ENCODE measurements around the gene CDNF.

CDNF gene

DNA sequence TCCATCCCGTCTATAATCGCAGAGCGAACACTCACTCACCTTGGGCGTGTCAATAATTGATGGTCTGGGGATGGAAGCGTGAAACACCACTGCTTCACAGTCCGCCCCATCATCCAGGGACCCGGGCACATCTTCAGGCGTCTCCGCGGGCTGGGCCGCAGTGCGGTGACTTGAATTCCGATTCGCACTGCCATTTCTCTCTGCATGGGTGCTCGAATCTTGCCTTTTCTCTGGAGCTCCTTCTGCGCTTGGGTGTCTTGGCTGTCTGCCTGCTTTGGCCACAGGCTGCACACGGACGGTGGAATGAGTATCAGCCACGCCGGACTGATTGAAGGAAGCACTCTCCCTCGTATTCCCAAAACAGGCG lies 63.6 kb downstream of the CDNF start:
- no peak overlapping the region for H3K23ac ChIP-seq (ENCODE audit: low read depth, low read length, poor library complexity)
- H3K4me1 ChIP-seq (ENCODE audit: control insufficient read depth in 2 of 2, insufficient read depth in 1 of 2, low read depth in 1 of 2, low read length in 2 of 2), result no peaks in the 10 kb centered on the region
- DNase-seq (ENCODE audit: low spot score), result no peak
- H3K27me3 ChIP-seq (ENCODE audit: control insufficient read depth in 3 of 3, insufficient read depth in 3 of 3, low read depth in 1 of 3, low read length in 3 of 3), result peaks cover 0 to 8% (median 0%) of the 10 kb centered on the region in 3 experiments
- no peaks in the 10 kb centered on the region for H3K79me1 ChIP-seq (ENCODE audit: low read depth, low read length)
- no peak overlapping the region for H2BK5ac ChIP-seq (ENCODE audit: low read length)
- H4K8ac ChIP-seq (ENCODE audit: low read depth, low read length), result no peak overlapping the region
- H4K91ac ChIP-seq (ENCODE audit: low read depth, low read length, poor library complexity), result no peak overlapping the region
- no peak overlapping the region for H3K4me3 ChIP-seq (ENCODE audit: low read length in 2 of 2)
- no peak overlapping the region for H3K4ac ChIP-seq (ENCODE audit: low read length)
- no peak overlapping the region for H2AK5ac ChIP-seq (ENCODE audit: low read depth, low read length)
- H3K9me3 ChIP-seq (replicated peaks in 1 of 2; ENCODE audit: control insufficient read depth in 2 of 2, insufficient read depth in 1 of 2, low read depth in 1 of 2, low read length in 2 of 2), result no peaks in the 10 kb centered on the region
- peak overlapping the region; percentile 39 for H2BK120ac ChIP-seq (ENCODE audit: low read depth, low read length)
- H2BK12ac ChIP-seq (ENCODE audit: low read length), result no peak overlapping the region
- H3K18ac ChIP-seq (ENCODE audit: low read length), result peak overlapping the region; percentile 41
- no peak overlapping the region for H3K14ac ChIP-seq (ENCODE audit: low read length)
- no peak overlapping the region for H3K9ac ChIP-seq (ENCODE audit: low read depth, low read length, poor library complexity)
- H2AFZ ChIP-seq (ENCODE audit: low read length), result no peak overlapping the region
- H3K27ac ChIP-seq (replicated peaks; ENCODE audit: low read length), result no peak overlapping the region
- no CpG with 5 or more reads among the region's 22 CpGs for WGBS, 2 donors (ENCODE audit: extremely low coverage in 2 of 2, insufficient read length in 2 of 2, insufficient replicate concordance in 1 of 2)
- H3K36me3 ChIP-seq (replicated peaks in 1 of 2; ENCODE audit: control insufficient read depth in 2 of 2, insufficient read depth in 2 of 2, low read length in 2 of 2), result no peaks in the 10 kb centered on the region
- H3K4me2 ChIP-seq (ENCODE audit: insufficient read depth, low read length, poor library complexity, severe bottlenecking), result no peak overlapping the region
- H2BK15ac ChIP-seq (ENCODE audit: low read length), result no peak overlapping the region

DNA sequence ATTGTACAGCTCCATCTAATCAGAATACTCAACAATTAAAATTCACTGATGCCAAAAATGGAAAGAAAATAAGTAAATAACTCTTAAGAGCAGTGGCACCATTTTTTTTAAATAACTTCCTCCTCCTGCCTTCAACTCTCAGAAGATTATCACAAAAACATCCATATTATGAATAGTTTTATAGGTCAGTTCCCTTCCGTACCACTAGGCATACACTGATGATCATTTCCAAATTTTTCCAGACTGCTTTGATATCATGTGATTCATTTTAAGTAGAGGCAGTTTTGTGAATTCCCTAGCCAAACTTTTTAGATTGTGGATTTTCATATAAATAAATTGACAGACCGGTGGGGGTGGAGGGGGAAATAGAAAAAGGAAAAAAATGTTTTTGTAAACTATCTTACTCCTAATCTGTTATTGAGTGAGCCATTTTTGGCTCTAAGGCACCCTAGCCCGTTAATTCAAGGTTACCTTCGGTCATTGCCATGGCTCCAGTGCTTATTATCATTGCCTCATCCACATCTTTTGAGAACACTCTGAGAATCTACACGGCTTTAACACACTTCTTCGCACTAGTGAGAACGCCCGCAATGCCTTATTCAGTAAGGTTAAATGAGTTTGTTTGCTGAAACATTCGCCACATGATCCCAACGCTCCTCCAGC lies 64.2 kb downstream of the CDNF start:
- no peak for DNase-seq (ENCODE audit: low spot score)
- H3K4me3 ChIP-seq (ENCODE audit: low read length in 2 of 2), result no peak overlapping the region
- no peak overlapping the region for H3K27ac ChIP-seq (replicated peaks; ENCODE audit: low read length)
- no peak overlapping the region for H2BK5ac ChIP-seq (ENCODE audit: low read length)
- no peaks in the 10 kb centered on the region for H3K9me3 ChIP-seq (replicated peaks in 1 of 2; ENCODE audit: control insufficient read depth in 2 of 2, insufficient read depth in 1 of 2, low read depth in 1 of 2, low read length in 2 of 2)
- no peaks in the 10 kb centered on the region for H3K4me1 ChIP-seq (ENCODE audit: control insufficient read depth in 2 of 2, insufficient read depth in 1 of 2, low read depth in 1 of 2, low read length in 2 of 2)
- H3K79me1 ChIP-seq (ENCODE audit: low read depth, low read length), result no peaks in the 10 kb centered on the region
- H2BK15ac ChIP-seq (ENCODE audit: low read length), result no peak overlapping the region
- H3K18ac ChIP-seq (ENCODE audit: low read length), result no peak overlapping the region
- H3K4ac ChIP-seq (ENCODE audit: low read length), result no peak overlapping the region
- H4K8ac ChIP-seq (ENCODE audit: low read depth, low read length), result no peak overlapping the region
- H3K36me3 ChIP-seq (replicated peaks in 1 of 2; ENCODE audit: control insufficient read depth in 2 of 2, insufficient read depth in 2 of 2, low read length in 2 of 2), result no peaks in the 10 kb centered on the region
- no peak overlapping the region for H3K9ac ChIP-seq (ENCODE audit: low read depth, low read length, poor library complexity)
- no peak overlapping the region for H3K14ac ChIP-seq (ENCODE audit: low read length)
- peaks cover 0 to 10% (median 0%) of the 10 kb centered on the region in 3 experiments for H3K27me3 ChIP-seq (ENCODE audit: control insufficient read depth in 3 of 3, insufficient read depth in 3 of 3, low read depth in 1 of 3, low read length in 3 of 3)
- no peak overlapping the region for H4K91ac ChIP-seq (ENCODE audit: low read depth, low read length, poor library complexity)
- no peak overlapping the region for H3K23ac ChIP-seq (ENCODE audit: low read depth, low read length, poor library complexity)
- H2AFZ ChIP-seq (ENCODE audit: low read length), result no peak overlapping the region
- no CpG with 5 or more reads among the region's 10 CpGs for WGBS, 2 donors (ENCODE audit: extremely low coverage in 2 of 2, insufficient read length in 2 of 2, insufficient replicate concordance in 1 of 2)
- H2AK5ac ChIP-seq (ENCODE audit: low read depth, low read length), result no peak overlapping the region
- H2BK12ac ChIP-seq (ENCODE audit: low read length), result no peak overlapping the region
- H3K4me2 ChIP-seq (ENCODE audit: insufficient read depth, low read length, poor library complexity, severe bottlenecking), result no peak overlapping the region
- H2BK120ac ChIP-seq (ENCODE audit: low read depth, low read length), result peak overlapping the region; percentile 39

DNA sequence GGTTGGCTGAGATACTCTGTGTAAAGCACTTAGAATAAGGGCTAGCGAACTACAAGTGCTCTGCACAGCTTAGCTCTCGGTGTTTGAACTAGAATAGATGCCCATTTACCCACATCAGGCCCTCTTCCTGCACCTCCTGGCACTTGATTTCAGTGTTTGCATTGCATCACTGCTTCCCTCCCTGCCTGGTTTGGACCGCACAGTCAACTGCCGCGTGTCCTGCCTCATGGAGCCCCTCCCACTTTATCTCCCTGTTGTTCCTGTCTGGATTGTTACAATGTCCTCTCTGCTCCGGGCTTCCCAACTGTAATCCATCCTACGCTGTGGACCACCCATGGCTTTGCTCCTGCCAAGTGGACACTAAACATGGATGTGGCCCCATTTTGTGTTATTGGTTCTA lies 65.4 kb downstream of the CDNF start:
- Histone ChIP-seq H3K36me3 (replicated peaks in 1 of 2; ENCODE audit: control insufficient read depth in 2 of 2, insufficient read depth in 2 of 2, low read length in 2 of 2) (no peaks in the 10 kb centered on the region), H3K27ac (replicated peaks; ENCODE audit: low read length) (no peak overlapping the region), H3K4me1 (ENCODE audit: control insufficient read depth in 2 of 2, insufficient read depth in 1 of 2, low read depth in 1 of 2, low read length in 2 of 2) (no peaks in the 10 kb centered on the region), H3K14ac (ENCODE audit: low read length) (no peak overlapping the region), H2BK5ac (ENCODE audit: low read length) (no peak overlapping the region), H3K4me3 (ENCODE audit: low read length in 2 of 2) (no peak overlapping the region), H2BK120ac (ENCODE audit: low read depth, low read length) (no peak overlapping the region), H2AK5ac (ENCODE audit: low read depth, low read length) (no peak overlapping the region), H3K27me3 (ENCODE audit: control insufficient read depth in 3 of 3, insufficient read depth in 3 of 3, low read depth in 1 of 3, low read length in 3 of 3) (peaks cover 0 to 12% (median 0%) of the 10 kb centered on the region in 3 experiments), H2BK15ac (ENCODE audit: low read length) (no peak overlapping the region), H2AFZ (ENCODE audit: low read length) (no peak overlapping the region), H2BK12ac (ENCODE audit: low read length) (no peak overlapping the region), H3K4me2 (ENCODE audit: insufficient read depth, low read length, poor library complexity, severe bottlenecking) (no peak overlapping the region), H3K79me1 (ENCODE audit: low read depth, low read length) (no peaks in the 10 kb centered on the region), H3K9ac (ENCODE audit: low read depth, low read length, poor library complexity) (no peak overlapping the region), H3K9me3 (replicated peaks in 1 of 2; ENCODE audit: control insufficient read depth in 2 of 2, insufficient read depth in 1 of 2, low read depth in 1 of 2, low read length in 2 of 2) (no peaks in the 10 kb centered on the region), H4K8ac (ENCODE audit: low read depth, low read length) (no peak overlapping the region), H3K18ac (ENCODE audit: low read length) (no peak overlapping the region), H3K23ac (ENCODE audit: low read depth, low read length, poor library complexity) (no peak overlapping the region), H4K91ac (ENCODE audit: low read depth, low read length, poor library complexity) (no peak overlapping the region), H3K4ac (ENCODE audit: low read length) (no peak overlapping the region)
- WGBS, 2 donors (ENCODE audit: extremely low coverage in 2 of 2, insufficient read length in 2 of 2, insufficient replicate concordance in 1 of 2), result no CpG with 5 or more reads among the region's 7 CpGs
- DNase-seq (ENCODE audit: low spot score), result no peak

DNA sequence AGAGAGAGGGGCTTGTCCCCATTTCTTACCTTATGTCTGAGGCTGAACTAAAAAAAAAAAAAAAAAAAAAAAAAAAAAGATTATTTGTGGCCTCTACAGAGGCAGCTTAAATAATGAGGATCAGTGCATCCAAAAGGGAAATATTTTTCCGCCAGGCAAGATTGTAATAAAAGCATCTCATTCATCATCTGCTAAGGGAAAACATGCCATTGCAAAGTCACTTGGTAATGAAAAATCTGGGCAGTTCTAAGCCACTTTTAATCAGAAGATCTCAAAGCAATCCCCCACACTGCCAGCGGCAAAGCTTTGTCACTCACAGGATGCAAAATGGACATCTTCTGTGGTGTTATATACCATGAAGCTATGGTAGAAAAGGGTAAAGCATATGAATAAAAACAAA lies 66.9 kb downstream of the CDNF start:
- peaks cover 0 to 8% (median 0%) of the 10 kb centered on the region in 3 experiments for H3K27me3 ChIP-seq (ENCODE audit: control insufficient read depth in 3 of 3, insufficient read depth in 3 of 3, low read depth in 1 of 3, low read length in 3 of 3)

More for the DNA sequence above, 66.9 kb downstream of the CDNF start:
- Histone ChIP-seq H2BK120ac (ENCODE audit: low read depth, low read length) (no peak overlapping the region), H3K27ac (replicated peaks; ENCODE audit: low read length) (no peak overlapping the region), H3K4me3 (ENCODE audit: low read length in 2 of 2) (no peak overlapping the region), H2BK15ac (ENCODE audit: low read length) (no peak overlapping the region), H3K9ac (ENCODE audit: low read depth, low read length, poor library complexity) (no peak overlapping the region), H3K14ac (ENCODE audit: low read length) (no peak overlapping the region), H3K9me3 (replicated peaks in 1 of 2; ENCODE audit: control insufficient read depth in 2 of 2, insufficient read depth in 1 of 2, low read depth in 1 of 2, low read length in 2 of 2) (no peaks in the 10 kb centered on the region), H3K23ac (ENCODE audit: low read depth, low read length, poor library complexity) (no peak overlapping the region), H4K91ac (ENCODE audit: low read depth, low read length, poor library complexity) (no peak overlapping the region), H2BK5ac (ENCODE audit: low read length) (no peak overlapping the region), H3K4me1 (ENCODE audit: control insufficient read depth in 2 of 2, insufficient read depth in 1 of 2, low read depth in 1 of 2, low read length in 2 of 2) (no peaks in the 10 kb centered on the region), H3K36me3 (replicated peaks in 1 of 2; ENCODE audit: control insufficient read depth in 2 of 2, insufficient read depth in 2 of 2, low read length in 2 of 2) (no peaks in the 10 kb centered on the region), H2AFZ (ENCODE audit: low read length) (no peak overlapping the region), H2BK12ac (ENCODE audit: low read length) (no peak overlapping the region), H3K4ac (ENCODE audit: low read length) (no peak overlapping the region), H3K79me1 (ENCODE audit: low read depth, low read length) (no peaks in the 10 kb centered on the region), H3K4me2 (ENCODE audit: insufficient read depth, low read length, poor library complexity, severe bottlenecking) (no peak overlapping the region), H3K18ac (ENCODE audit: low read length) (no peak overlapping the region), H2AK5ac (ENCODE audit: low read depth, low read length) (no peak overlapping the region), H4K8ac (ENCODE audit: low read depth, low read length) (no peak overlapping the region)
- DNase-seq (ENCODE audit: low spot score), result no peak
- WGBS, 2 donors (ENCODE audit: extremely low coverage in 2 of 2, insufficient read length in 2 of 2, insufficient replicate concordance in 1 of 2), result no CpG with 5 or more reads among the region's 2 CpGs
